GM18520 (cell line): ENCODE results near the gene MFSD2B.
"Not testable (repeated sequence)": the region's sequence is repeated elsewhere in the genome, so short reads cannot be mapped to it uniquely, and the experiment has no call there.

Experiments used
- ATAC-seq: cut with Tn5 transposase; IDR thresholded peaks from one replicate; pipeline ENCODE4 v1.9.1; 2021; ENCODE audit not compliant: unreplicated experiment

Gene MFSD2B, protein sequence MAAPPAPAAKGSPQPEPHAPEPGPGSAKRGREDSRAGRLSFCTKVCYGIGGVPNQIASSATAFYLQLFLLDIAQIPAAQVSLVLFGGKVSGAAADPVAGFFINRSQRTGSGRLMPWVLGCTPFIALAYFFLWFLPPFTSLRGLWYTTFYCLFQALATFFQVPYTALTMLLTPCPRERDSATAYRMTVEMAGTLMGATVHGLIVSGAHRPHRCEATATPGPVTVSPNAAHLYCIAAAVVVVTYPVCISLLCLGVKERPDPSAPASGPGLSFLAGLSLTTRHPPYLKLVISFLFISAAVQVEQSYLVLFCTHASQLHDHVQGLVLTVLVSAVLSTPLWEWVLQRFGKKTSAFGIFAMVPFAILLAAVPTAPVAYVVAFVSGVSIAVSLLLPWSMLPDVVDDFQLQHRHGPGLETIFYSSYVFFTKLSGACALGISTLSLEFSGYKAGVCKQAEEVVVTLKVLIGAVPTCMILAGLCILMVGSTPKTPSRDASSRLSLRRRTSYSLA

GRCh38 chr2:24009680-24010476, at the start of gene MFSD2B:
Gene MFSD2B, plus strand, starts transcription at chr2:24010085. Its CDS starts 12 bp downstream, at chr2:24010097.
- ATAC-seq: no peak

DNA sequence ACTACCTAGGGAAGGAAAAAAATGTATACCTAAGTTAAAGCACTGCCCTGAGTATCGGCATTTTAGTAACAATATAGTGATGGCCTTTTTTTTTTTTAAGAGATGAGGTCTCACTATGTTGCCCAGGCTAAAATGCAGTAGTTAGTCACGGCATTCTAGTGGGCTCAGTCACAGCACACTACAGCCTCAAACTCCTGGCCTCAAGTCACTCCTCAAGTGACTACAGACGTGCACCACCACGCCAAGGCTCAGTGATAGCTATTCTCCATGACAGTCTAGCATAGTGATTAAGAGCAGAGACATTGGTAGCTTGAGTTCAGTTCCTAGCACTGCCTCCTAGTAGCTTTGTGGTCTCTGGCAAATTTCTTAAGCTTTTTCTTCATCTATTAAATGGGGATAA, 42.0 kb upstream of the MFSD2B start:
- no peak for ATAC-seq

DNA sequence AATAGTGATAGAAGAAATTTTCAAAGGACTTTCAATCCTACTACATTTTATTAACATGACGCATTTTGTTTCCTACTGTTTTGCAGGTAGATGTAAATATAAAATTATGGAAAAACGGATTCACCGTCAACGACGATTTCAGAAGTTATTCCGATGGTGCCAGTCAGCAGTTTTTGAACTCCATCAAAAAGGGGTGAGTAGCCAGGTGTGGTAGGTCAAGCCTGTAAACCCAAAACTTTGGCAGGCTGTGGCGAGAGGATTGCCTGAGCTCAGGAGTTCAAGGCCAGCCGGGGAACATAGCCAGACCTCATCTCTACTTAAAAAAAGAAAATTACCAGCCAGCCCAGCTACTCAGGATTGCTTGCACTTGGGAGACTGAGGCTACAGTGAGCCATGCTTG, 33.0 kb upstream of the MFSD2B start:
- no peak for ATAC-seq

DNA sequence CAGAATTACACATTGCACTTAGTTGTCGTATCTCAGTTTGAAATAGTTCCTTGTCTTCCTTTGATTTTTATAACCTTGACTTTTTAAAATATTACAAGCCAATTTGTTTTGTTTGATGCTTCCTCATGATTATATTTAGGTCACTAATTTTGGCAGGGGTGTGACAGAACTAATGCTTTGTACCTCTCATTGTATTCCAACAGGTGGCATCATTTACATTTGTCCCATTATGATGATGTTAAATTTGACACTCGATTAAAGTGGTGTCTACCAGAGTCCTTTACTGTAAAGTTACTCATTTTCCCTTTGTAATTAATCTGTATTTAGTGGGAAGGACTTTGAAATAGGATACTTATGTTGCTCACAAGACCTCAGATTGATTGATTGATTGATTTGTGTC, 21.5 kb upstream of the MFSD2B start:
- no peak for ATAC-seq

DNA sequence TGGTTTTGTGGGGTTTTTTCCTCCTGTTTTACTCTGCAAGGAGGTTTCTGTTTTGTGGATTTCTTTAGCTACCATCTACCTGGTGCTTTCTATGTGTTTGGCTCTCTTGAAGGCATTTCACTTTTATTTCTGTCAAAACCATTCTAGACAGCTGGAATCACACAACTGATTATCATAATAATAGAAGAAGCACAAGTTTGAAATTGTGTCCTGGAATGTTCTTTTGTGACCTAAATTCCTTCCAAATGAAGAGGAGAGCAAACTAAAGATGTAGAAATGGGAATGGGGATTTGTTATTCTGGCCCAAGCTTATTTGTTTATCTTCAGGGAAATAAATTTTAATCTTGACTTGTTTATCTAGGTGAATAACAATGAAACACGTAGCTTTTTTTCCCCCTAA, 17.0 kb upstream of the MFSD2B start:
- ATAC-seq: no peak

GRCh38 chr2:23993736-23994269, 16.1 kb upstream of the MFSD2B start:
- no peak for ATAC-seq

DNA sequence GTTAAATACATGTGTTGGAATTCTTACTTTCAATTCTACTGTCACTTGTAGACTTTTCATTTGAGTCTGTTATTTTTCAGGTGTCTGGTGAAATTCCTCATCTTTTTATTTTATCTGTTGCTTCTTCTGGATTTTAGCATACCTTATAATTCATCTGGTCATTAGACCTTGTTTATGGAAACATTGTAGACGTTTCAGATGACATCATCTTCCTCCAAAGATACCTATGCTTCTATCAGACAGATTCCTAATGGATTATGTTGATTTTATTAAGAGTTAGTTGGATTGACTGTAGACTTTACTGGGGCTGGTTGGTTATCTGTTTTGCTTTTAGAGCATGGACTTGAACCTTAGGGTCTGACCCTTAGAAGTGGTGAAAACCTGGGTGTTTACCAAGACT, 15.3 kb upstream of the MFSD2B start:
- ATAC-seq: no peak

- no peak for ATAC-seq
These were observed 2.2 kb upstream of the MFSD2B start for GRCh38 chr2:24007693-24008092.

DNA sequence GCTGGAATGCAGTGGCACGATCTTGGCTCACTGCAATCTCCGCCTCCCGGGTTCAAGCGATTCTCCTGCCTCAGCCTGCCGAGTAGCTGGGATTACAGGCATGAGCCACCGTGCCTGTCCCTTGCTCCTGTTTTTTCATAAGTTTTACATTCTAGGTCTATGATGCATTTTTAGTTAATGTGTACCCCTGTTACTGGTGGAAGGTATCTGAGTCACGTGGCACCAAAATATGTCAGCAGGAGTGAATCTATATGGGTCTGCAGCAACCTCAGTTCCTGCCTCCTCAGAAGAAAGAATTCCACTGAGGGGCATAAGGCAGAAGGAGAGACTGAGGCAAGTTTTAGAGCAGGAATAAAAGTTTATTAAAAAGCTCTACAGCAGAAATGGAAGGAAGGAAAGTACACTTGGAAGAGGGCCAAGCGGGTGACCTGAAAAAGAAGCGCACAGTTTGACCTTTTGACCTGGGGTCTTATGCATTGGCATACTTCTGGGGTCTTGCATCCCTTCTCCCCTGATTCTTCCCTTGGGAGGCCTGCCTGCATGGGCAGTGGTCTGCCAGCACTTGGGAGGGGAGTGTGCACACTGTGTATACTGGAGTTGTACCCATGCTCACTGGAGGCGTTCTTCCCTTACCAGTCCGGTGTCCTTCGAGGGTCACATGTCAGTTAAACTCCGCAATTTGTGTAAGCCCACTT, 1.1 kb upstream of the MFSD2B start:
- ATAC-seq: no peak

DNA sequence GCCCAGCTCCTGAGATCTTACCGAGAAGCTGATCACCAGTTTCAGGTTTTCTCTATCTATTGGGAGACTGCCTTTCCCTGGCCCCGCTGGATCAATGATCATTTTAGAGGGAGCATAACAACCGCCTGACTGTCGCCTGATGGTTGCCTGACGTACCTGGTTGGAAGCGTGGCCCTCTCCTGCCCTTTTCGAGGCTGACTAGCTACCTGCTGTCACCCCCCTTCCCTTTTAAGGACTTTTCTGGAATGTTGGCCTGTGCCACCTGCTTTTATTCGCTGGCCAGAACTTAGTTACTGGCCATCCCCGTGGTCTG, 562 bp upstream of the MFSD2B start:
- ATAC-seq: no peak

GRCh38 chr2:24010477-24011249, 778 bp downstream of the MFSD2B start:
- ATAC-seq: no peak

GRCh38 chr2:24011250-24012104, 1.6 kb downstream of the MFSD2B start:
- no peak for ATAC-seq

GRCh38 chr2:24012521-24013188, 2.8 kb downstream of the MFSD2B start:
- ATAC-seq: no peak

DNA sequence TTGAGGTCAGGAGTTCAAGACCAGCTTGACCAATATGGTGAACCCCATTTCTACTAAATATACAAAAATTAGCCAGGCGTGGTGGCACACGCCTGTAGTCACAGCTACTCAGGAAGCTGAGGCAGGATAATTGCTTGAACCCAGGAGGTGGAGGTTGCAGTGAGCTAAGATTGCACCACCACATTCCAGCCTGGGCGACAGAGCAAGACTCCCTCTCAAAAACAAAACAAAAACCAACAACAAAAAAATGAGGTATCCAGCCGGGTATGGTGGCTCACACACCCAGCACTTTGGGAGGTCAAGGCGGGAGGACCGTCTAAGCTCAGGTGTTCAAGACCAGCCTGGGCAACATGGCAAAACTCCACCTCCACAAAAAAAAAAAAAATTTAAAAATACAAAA, 5.0 kb downstream of the MFSD2B start:
- not testable (repeated sequence) for ATAC-seq

DNA sequence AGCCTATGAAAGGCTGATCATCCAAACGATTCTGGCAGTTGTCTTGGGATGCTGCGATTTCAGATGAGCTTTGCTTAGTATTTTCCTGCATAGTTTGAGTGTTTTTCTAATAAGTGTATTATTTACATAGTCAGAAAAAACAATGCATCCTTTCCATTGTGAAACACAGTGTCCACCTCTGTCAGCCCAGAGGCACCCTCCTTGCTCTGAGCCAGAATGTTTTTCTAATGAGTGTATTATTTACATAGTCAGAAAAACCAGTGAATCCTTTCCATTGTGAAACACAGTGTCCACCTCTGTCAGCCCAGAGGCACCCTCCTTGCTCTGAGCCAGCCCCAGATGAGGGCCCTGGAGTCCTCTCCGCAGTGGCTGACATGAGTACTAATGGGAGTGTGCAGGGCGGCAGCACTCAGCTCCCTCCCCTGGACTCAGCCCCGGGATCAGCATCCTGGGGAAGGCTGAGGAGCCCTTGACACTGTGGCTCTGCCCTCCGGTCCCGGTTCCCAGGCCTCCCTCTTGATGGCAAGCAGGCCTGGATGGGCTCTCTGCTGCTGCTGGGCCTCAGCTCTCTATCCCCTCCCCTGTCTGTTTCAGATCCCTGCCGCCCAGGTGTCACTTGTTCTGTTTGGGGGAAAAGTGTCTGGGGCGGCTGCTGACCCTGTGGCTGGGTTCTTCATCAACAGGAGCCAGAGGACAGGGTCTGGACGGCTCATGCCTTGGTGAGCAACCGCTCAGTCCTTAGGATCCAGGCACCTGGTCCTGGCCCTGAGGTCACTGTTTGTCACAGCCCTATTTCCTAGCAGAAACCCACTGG, 5.9 kb downstream of the MFSD2B start:
- no peak for ATAC-seq

DNA sequence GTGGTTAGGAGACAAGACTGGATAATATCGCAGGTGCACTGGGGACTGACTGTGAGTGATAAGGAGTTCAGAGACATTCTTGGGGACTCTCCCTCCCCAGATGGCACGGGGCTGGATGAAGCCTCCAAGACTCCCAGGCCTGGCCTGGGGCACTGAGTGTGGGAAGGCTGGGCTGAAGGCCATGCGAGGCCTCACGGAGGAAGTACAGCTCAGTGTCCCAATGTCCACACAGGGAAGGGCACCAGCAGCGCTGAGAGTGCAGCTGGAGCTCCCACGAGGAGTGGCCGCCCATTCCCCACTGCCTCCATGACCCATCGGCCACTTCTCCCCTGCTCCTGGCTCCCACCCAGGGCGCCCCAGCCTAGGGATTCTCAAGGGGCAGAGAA, 6.5 kb downstream of the MFSD2B start:
- ATAC-seq: no peak

DNA sequence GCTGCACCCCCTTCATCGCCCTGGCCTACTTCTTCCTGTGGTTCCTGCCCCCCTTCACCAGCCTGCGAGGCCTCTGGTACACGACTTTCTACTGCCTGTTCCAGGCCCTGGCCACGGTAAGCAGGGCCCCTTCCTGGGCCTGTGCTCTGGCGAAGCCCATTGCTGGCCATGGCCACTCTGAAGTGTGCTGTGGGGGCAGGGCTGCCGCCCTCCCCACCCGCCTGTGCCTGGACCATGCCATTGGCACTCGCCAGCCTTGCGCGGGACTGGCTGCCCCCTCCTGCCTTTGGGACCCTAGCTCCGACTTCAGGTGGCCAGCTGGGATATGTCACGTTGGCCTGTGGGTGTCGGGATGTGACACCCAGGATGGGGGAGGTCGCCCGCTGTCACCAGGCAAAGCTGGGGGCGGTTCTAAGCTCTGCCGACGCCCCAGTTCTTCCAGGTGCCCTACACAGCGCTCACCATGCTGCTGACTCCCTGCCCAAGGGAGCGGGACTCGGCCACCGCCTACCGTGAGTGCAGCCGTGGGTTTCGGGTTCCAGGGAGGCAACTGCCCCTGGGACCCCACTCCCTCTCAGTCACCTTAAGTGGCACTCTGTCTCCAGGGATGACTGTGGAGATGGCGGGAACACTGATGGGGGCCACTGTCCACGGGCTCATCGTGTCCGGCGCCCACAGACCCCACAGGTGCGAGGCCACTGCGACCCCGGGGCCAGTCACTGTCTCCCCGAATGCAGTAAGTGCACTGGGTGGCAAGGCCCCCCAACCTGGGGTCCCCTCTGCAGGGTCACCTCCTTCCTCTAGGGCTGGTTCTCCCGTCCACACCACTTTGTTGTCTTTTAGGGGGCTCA, 7.2 kb downstream of the MFSD2B start:
- no peak for ATAC-seq
